ENCODE results near the gene RBM47.

DNA sequence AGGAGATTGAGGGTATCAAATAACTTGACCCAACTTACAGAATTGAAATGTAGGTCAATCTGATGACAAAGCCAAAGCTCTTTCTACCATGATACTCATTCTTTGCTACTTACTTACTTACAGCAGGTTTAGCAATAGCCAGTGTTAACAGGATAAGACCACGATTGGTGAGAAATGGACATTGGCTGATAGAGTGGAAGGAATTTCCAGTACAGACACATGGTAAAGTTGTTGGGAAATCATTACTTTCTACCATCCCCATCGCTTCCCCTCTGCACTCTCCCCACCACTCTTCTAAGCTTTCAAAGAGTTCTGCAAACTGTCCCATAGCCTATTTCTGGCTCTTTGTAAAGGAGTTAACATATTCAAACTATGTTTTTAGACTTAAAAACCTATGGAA lies 174.8 kb downstream of the RBM47 start:
- TF ChIP-seq, protein P1, sequence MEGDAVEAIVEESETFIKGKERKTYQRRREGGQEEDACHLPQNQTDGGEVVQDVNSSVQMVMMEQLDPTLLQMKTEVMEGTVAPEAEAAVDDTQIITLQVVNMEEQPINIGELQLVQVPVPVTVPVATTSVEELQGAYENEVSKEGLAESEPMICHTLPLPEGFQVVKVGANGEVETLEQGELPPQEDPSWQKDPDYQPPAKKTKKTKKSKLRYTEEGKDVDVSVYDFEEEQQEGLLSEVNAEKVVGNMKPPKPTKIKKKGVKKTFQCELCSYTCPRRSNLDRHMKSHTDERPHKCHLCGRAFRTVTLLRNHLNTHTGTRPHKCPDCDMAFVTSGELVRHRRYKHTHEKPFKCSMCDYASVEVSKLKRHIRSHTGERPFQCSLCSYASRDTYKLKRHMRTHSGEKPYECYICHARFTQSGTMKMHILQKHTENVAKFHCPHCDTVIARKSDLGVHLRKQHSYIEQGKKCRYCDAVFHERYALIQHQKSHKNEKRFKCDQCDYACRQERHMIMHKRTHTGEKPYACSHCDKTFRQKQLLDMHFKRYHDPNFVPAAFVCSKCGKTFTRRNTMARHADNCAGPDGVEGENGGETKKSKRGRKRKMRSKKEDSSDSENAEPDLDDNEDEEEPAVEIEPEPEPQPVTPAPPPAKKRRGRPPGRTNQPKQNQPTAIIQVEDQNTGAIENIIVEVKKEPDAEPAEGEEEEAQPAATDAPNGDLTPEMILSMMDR (conservative IDR thresholded peaks at IDR 0.05 in 1 of 2, IDR thresholded peaks at IDR 0.05 in 1 of 2; ENCODE audit: low read depth in 1 of 2, low read length in 2 of 2) = no peak
- no peak for TF ChIP-seq EZH2 (IDR thresholded peaks at IDR 0.05; ENCODE audit: low read length, missing control alignments)
